Breast epithelium (tissue), 3 donors: ENCODE measurements around the gene PLIN1.

Source experiments
- POLR2A ChIP-seq: fragments of 450-650 bp; IDR thresholded peaks from one replicate; pipeline ENCODE4 v1.6.1; 2016; ENCODE audit warnings: antibody characterized with exemption, mild to moderate bottlenecking, moderate library complexity
- TF ChIP-seq, protein P1 (sequence below), 3 donors: fragments of 450-650 bp; IDR thresholded peaks; one replicate each; pipeline ENCODE4 v1.5.1; 2016 to 2017; ENCODE audit warnings: antibody characterized with exemption in 3 of 3, mild to moderate bottlenecking in 3 of 3, moderate library complexity in 3 of 3

GRCh38 chr15:89725064-89725463 lies 45.9 kb upstream of the PLIN1 start:
- no peak for TF ChIP-seq POLR2A
- TF ChIP-seq, protein P1, sequence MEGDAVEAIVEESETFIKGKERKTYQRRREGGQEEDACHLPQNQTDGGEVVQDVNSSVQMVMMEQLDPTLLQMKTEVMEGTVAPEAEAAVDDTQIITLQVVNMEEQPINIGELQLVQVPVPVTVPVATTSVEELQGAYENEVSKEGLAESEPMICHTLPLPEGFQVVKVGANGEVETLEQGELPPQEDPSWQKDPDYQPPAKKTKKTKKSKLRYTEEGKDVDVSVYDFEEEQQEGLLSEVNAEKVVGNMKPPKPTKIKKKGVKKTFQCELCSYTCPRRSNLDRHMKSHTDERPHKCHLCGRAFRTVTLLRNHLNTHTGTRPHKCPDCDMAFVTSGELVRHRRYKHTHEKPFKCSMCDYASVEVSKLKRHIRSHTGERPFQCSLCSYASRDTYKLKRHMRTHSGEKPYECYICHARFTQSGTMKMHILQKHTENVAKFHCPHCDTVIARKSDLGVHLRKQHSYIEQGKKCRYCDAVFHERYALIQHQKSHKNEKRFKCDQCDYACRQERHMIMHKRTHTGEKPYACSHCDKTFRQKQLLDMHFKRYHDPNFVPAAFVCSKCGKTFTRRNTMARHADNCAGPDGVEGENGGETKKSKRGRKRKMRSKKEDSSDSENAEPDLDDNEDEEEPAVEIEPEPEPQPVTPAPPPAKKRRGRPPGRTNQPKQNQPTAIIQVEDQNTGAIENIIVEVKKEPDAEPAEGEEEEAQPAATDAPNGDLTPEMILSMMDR (IDR thresholded peaks at IDR 0.05) = no peak
